Stimulated activated CD4-positive, alpha-beta T cell treated with anti-CD3 and anti-CD28 coated beads, Interleukin-2, amount 100 ng/mL, for 4 hours (primary cell): ENCODE data around the gene DGKG.

ENCODE experiments used
- DNase-seq: peaks from one replicate; pipeline ENCODE4 v3.0.0-alpha.2; 2020; ENCODE audit warnings: low read depth

DGKG gene

GRCh38 chr3:186239321-186239720 is 122.7 kb downstream of the DGKG start:
- no peak for DNase-seq

GRCh38 chr3:186237915-186238314 is 124.1 kb downstream of the DGKG start:
- no peak for DNase-seq

- no peak for DNase-seq
Measured at GRCh38 chr3:186236357-186237020, 125.5 kb downstream of the DGKG start.

DNA sequence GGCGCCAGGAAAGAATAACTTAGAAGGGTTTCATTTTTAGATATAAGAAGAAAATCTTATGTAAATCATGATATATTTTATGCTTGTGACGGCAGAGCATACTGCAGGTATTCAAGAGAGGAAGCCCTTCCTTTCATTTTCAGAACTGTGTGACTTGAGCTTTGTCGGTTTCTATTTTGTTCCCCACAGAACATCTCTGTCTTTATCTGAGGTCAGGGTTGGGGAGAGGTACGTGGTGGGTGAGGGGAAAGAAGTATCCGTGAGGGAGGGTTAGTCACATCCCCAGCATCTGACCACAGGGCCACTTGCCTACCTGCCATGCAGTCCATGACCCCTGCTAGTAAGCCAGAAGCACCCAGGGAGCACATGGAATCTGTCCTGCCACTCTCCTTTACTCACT is 126.5 kb downstream of the DGKG start:
- DNase-seq = no peak

DNA sequence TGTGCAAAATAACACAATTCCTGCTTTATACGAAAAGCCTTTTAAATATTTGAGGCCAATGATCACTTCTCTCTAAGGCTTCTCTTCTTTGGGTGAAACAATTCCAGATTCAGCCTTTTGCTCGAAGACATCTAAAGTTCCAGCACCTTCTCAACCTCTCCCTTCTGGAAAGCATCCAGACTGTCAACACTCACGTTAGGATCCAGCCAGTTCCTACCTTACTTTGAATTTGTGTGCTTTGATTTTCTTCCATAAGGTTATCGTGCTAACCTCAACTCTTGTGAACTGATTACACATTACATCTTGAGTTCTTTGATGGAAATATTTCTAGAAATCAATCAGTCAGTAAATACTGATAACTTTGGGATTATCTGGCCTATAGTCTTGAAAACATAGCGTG is 127.9 kb downstream of the DGKG start:
- DNase-seq = no peak

DNA sequence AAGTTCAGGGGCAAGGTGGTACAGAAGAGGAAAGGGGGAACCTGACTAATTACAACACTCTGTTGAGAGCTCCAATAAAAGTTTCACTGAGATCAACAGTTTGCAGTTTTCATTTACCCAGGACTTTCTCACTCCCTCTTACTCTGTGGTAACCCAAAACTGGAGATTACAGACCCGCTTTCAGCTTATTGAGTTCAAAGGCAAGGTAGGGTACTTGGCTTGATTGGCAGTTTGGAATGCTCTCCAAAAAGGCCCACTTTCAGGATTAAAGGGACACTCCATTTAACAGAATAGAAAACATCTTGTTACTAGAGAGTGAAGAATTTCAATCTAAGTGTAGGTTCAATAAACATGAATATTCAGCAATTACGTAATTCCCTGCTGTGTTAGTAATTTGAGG is 135.6 kb downstream of the DGKG start:
- no peak for DNase-seq

GRCh38 chr3:186225603-186226002 is 136.4 kb downstream of the DGKG start:
- no peak for DNase-seq

DNA sequence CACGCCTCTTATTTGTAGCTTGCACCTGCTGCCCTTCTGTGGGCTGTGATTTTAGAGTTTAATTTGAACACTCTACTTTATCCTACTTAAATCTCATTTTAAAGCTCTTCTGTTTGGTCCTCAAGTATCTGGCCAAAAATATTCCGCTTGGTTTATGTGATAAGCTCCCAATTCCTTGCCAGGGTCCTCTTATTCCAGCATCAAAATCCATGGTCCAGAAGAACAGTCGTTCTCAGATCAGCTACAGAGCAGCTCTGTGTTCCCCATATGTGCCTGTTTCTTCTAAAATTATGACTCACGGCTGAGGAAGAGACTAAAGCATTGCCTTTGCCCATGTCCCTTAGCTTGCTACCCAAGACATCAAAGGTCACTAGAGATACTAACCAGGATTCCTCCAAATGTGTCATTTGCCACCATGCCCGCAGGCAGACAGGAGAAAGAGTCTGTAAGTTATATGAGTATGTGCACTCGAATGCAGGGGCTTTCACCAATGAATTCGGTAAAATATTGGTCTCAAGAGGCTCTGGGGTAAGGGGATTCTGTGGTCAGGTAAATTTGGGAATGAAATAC is 137.9 kb downstream of the DGKG start:
- DNase-seq = no peak

- no peak for DNase-seq
Measured at GRCh38 chr3:186223476-186223875, 138.6 kb downstream of the DGKG start.

DNA sequence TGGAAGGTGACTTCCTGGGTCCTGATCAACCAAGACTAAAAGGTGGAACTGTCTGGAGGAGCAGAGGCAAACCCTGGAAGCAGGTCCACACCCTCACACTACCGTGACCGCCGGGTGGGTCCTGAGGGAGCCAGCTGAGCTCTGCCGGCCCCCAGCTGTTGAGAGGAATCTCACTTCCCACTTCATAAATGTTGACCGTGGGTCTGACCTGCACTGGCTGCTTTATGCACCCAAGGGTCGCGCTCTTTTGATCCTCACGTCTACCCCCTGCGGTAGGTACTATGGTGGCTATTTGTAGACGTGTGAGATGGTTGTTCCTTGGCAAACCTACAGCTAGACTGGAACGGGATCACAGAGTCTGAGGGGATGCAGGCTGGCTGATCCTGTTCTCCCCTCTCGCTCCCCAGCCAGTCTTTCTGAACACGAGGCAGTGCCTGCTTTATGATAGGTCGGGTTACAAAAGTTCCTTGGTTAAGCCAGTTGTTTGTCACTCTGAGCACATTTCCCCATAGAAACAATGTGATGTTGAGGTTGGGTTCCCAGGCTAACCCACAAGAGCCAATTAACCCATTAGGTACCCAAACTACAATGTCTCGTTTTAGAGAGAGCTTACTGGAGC is 140.2 kb downstream of the DGKG start:
- no peak for DNase-seq

GRCh38 chr3:186220911-186221645 is 141.0 kb downstream of the DGKG start:
- no peak for DNase-seq

DNA sequence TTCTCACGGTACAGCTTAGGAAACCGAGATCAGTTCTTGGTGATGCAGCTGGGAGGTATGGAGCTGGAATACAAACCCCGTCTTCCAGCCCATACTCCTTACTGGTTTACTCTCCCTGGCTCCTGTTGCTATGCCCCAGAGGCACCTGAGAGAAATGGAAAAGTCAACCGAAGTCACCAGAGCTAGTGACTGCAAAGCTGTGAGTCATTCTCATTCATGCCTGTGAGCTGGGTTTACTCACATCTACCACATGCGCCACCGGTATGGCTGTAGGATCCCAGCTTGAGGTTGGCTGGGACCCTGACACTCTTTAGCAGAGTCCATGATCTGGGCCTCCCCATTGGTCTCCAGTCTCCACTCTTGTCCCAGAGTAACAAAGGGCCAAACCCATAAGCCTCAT is 141.7 kb downstream of the DGKG start:
- no peak for DNase-seq

GRCh38 chr3:186219211-186219638 is 142.8 kb downstream of the DGKG start:
- DNase-seq = no peak

DNA sequence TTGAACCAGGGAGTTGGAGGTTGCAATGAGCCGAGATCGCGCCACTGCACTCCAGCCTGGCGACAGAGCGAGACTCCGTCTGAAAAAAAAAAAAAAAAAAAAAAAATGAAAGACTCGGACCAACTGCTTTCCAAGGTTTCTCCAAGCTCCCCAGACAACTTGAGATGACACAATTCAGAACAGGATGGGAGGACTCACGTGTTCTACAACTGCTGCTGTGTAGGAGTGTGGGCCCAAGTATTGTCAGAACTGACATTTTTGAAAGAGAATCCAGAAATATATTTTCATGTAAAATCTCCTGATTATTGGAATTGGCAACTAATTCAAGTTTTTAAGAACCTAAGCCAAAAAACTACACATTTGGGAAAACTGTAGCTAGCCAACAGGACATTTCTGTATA is 143.6 kb downstream of the DGKG start:
- no peak for DNase-seq

DNA sequence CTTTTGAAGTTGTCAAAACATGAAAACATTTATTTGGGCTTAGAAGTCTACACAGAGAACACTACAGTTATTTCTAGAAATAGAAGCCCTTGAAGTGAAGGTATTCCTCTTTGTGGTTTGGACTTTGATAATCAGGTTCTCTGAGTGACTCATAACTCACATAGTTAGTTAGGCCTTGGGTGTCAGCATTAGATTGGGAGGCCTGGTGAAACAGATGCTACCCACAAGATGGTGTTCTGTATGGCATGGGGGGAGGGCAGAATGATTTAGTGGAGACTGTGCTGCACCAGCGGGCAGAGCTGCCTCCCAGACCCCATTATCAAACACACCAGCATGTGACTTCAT is 144.2 kb downstream of the DGKG start:
- DNase-seq = no peak

- DNase-seq = no peak
Measured at GRCh38 chr3:186216900-186217819, 144.9 kb downstream of the DGKG start.

DNA sequence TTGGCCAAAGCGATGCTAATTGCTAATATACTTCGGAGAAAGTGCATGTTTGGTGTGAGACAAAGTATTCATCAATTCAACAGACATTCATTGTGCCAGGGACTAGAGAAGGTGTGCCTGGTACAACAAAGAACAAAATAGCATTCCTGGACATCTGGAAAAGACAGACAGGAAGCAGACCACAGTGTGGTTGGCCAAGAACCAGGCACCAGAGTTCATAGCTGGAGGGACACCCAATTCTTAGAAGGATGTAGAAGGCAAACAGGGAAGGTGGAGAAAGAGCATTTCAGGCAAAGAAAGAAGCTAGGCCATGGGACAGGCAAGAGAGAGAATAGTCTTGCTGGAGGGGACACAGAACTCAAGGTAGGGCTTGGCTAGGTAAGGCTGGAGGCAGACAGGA is 147.4 kb downstream of the DGKG start:
- DNase-seq = no peak

DNA sequence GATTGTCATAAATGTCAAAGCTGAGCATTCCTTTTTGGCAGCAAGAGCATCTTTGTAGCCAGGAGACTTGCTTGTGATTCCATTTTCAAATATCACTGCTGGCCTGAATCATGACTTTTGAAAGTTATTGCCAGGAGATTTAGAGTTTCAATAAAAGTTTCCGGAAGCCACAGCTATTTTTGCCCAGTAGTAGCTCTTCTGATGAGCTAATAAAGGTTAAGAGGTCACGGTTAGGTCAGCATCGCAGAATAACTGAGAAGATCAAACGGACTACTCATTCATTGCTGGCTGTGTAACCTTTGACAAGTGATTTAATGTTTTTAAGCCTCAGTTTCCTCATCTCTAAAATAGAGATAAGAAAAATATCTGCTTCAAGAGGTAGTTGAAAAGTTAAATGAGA is 148.1 kb downstream of the DGKG start:
- no peak for DNase-seq

GRCh38 chr3:186212611-186213010 is 149.4 kb downstream of the DGKG start:
- DNase-seq = no peak

DNA sequence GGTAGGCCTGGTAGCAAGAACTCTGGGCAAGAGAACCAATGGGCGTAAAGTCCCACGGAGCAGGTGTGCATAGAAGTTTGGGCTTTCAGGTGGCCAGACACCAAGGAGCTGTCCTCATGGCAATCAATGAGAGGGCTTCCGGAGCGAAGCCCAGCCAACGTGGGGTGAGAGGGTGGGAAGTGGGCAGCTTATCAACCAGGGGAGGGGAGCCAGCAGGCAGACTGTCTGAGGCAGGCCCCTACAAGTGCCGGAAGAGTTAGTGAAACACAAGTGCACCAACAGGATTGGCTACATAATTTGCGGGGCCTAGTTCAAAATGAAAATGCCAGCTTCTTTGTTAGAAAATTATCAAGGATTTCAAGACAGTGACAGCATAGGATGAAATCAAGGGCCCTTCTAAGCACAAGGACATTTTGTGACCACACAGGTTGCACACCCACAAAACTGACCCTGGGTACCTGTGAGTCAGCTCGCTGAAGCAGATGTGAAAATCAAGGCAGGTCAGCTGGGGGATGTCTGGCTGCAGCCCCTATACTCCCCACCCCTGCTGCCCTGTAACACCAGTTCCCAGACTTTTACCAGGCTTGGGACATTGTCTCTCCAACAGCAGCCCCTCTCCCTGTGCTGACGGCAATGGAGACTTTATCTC is 151.1 kb downstream of the DGKG start:
- no peak for DNase-seq
